ENCODE measurements around the gene TSKS. TPM values are rescaled to one million over a fixed set of nuclear protein-coding genes. Genes with fewer than 3 reads are reported as not detected.

TSKS gene
- total and polyA plus RNA-seq, 7 donors, result 0.18 to 0.27 (median 0.21) TPM; not detected in 3

DNA sequence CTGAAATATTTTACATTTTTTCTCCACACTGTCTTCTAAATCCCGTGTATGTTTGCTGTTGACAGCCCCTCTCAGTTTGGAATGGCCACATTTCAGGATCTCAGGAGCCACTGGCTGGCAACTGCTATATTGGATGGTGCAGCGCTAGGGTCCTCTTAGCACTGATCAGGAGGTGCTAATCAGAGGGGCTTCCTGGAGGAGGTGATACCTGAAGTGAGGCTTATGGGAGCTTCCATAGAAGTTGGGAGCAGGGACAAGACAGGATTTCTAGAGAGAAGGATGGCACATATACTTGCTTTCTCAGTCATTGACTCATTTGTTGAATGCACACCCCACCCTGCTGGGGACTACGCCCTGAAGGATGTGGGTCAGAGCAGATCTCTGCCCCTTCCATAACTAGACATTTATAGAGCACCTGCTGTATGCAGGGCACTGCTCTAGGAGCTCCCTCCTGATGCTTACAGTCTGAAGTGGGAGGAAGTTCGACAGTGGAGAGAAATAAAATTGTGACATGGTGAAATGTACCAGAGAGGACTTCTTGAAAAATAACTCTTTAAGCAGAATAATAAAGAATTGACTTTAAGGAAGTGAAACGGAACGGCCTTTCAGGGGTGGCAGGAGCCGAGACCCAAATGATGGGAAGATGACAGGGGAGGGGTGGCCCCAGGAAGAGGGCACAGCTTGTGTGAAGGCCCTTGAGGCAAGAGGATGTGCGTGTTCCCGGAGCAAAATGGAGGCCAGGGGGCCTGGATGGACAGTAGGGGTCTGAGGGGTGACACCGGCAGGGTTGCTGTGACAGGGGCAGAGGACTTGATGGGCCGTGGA lies 16.8 kb upstream of the TSKS start:
- 82 to 86% (median 85%) methylated on average over 11 of the region's 11 CpGs for WGBS, 3 donors
- no peak for ATAC-seq

DNA sequence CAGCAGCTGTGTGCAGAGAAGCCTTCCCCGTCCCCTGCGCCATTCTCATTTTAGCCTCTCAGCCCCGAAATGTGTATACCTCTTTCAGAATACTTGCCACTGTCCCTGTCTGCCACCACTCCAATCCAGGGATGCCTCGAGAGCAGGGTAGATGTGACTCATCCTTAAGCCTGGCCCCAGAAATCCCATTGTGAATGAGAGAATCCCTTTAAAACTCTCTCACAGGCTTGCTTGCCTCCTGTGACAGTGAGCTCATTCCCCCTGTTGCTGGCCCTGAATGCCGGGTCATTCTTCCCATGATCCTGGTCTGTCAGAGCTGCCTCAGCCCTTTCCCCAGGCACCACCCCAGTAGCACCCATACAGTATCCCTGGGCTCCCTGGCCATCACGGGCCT lies 13.3 kb upstream of the TSKS start:
- DNase-seq (no peak), ATAC-seq (no peak)
- no peaks in the 10 kb centered on the region for H3K9me3 ChIP-seq
- H3K27ac ChIP-seq, result no peak overlapping the region
- no peak overlapping the region for H3K4me3 ChIP-seq
- intact Hi-C loops (cut with DNase I), result no loop called here
- TF ChIP-seq, protein P1, sequence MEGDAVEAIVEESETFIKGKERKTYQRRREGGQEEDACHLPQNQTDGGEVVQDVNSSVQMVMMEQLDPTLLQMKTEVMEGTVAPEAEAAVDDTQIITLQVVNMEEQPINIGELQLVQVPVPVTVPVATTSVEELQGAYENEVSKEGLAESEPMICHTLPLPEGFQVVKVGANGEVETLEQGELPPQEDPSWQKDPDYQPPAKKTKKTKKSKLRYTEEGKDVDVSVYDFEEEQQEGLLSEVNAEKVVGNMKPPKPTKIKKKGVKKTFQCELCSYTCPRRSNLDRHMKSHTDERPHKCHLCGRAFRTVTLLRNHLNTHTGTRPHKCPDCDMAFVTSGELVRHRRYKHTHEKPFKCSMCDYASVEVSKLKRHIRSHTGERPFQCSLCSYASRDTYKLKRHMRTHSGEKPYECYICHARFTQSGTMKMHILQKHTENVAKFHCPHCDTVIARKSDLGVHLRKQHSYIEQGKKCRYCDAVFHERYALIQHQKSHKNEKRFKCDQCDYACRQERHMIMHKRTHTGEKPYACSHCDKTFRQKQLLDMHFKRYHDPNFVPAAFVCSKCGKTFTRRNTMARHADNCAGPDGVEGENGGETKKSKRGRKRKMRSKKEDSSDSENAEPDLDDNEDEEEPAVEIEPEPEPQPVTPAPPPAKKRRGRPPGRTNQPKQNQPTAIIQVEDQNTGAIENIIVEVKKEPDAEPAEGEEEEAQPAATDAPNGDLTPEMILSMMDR (IDR thresholded peaks at IDR 0.05), result no peak
- WGBS, 3 donors, result 84 to 92% (median 85%) methylated on average over 6 of the region's 6 CpGs
- H3K27me3 ChIP-seq (ENCODE audit: insufficient read depth in 3 of 3, low read length in 2 of 3), result no peaks in the 10 kb centered on the region
- peaks cover 0 to 4% of the 10 kb centered on the region in 2 donors for H3K36me3 ChIP-seq (ENCODE audit: insufficient read depth in 1 of 2, low read depth in 1 of 2)
- H3K4me1 ChIP-seq, result no peaks in the 10 kb centered on the region

More for the DNA sequence above, 16.8 kb upstream of the TSKS start:
- Histone ChIP-seq H3K9me3 (no peaks in the 10 kb centered on the region), H3K4me3 (no peak overlapping the region), H3K27me3 (ENCODE audit: insufficient read depth in 3 of 3, low read length in 2 of 3) (no peaks in the 10 kb centered on the region), H3K4me1 (no peaks in the 10 kb centered on the region), H3K36me3 (ENCODE audit: insufficient read depth in 1 of 2, low read depth in 1 of 2) (peaks cover 3 to 32% of the 10 kb centered on the region in 2 donors), H3K27ac (no peak overlapping the region)
- no peak for DNase-seq
- intact Hi-C loops (cut with DNase I), result no loop called here
- TF ChIP-seq, protein P1 (IDR thresholded peaks at IDR 0.05), result no peak

DNA sequence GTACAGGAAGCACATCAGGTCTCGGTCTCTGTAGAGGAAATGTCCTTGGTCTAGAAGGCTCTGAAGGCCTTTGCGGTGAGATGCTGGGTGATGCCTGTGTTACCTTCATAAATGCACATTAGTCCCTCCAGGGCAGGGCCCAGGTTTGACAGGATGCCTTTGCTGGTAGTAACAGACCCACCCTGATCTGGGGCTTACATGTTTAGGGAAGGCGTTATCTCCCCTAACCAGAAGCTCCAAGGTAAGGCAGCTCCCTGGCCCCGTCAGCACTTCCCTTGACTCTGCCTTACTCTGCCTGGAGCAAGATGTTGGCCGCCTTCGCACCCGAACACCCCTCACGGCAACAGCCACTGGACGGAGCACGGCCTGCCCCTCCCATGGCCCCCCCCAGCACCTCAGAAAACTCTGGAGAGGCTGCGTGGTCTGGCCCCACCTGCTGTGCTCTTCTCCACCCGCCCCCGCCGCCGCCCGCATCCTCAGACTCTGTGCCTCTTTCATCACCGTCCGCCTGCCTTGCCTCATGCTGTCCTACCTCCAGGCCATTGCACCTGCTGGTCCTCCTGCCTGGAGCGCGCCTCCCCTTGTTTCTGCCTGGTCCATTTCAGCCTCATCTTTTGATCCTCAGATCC lies 12.8 kb upstream of the TSKS start:
- DNase-seq (no peak), ATAC-seq (peak in 1 of 4 donors; percentile 26)
- TF ChIP-seq, protein P1 (IDR thresholded peaks at IDR 0.05), result no peak
- no peak overlapping the region for H3K4me3 ChIP-seq
- 91 to 94% (median 93%) methylated on average over 14 to 20 of the region's 20 CpGs for WGBS, 3 donors
- no peaks in the 10 kb centered on the region for H3K27me3 ChIP-seq (ENCODE audit: insufficient read depth in 3 of 3, low read length in 2 of 3)
- H3K27ac ChIP-seq, result no peak overlapping the region
- no peaks in the 10 kb centered on the region for H3K9me3 ChIP-seq
- no peaks in the 10 kb centered on the region for H3K4me1 ChIP-seq
- intact Hi-C loops (cut with DNase I), result no loop called here
- peaks cover 0 to 4% of the 10 kb centered on the region in 2 donors for H3K36me3 ChIP-seq (ENCODE audit: insufficient read depth in 1 of 2, low read depth in 1 of 2)

DNA sequence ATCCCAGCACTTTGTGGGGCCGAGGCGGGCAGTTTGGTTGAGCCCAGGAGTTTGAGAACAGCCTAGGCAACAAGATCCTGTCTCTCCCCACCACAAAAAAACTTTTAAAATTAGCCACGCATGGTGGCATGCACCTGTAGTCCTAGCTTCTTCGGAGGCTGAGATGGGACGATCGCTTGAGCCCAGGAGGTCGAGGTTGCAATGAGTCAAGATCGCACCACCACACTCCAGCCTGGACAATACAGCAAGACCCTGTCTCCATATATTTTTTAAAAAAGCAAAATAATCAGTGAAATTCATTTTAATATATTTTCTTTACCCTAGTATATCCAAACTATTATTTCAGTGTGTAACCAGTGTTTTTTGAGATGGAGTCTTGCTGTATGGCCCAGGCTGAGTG lies 11.9 kb upstream of the TSKS start:
- intact Hi-C loops (cut with DNase I), result no loop called here
- H3K36me3 ChIP-seq (ENCODE audit: insufficient read depth in 1 of 2, low read depth in 1 of 2), result peaks cover 0 to 4% of the 10 kb centered on the region in 2 donors
- H3K9me3 ChIP-seq, result no peaks in the 10 kb centered on the region
- H3K4me1 ChIP-seq, result no peaks in the 10 kb centered on the region
- TF ChIP-seq, protein P1 (IDR thresholded peaks at IDR 0.05), result no peak
- no peaks in the 10 kb centered on the region for H3K27me3 ChIP-seq (ENCODE audit: insufficient read depth in 3 of 3, low read length in 2 of 3)
- no peak overlapping the region for H3K27ac ChIP-seq
- ATAC-seq (no peak), DNase-seq (no peak)
- H3K4me3 ChIP-seq, result no peak overlapping the region
- WGBS, 3 donors, result 88 to 96% (median 93%) methylated on average over 8 of the region's 8 CpGs

Data from psoas muscle (tissue), 8 donors.